Natural killer cell (primary cell): ENCODE measurements around the gene MSMO1. TPM values are rescaled to one million over a fixed set of nuclear protein-coding genes. Genes with fewer than 3 reads are reported as not detected.

Experiments
- ATAC-seq, 3 donors: fragments of 150-1000 bp in 2 of 3; fragments of 200-7000 bp in 1 of 3; cut with Tn5 transposase; 1 replicate in 1 of 3; 2 replicates in 2 of 3; pipeline ENCODE4 v1.10.0; 2021; ENCODE audit warnings: mild to moderate bottlenecking in 2 of 3, moderate library complexity in 2 of 3
- DNase-seq, 2 donors: peaks; one replicate each; pipeline versions ENCODE4 v3.0.0 to v3.0.0-alpha.2; 2013 to 2021; ENCODE audit warnings: mixed read lengths in 1 of 2
- H3K27ac ChIP-seq: one replicate; pipeline ENCODE4 v1.5.1; 2013; ENCODE audit warnings: mild to moderate bottlenecking, low read length
- H3K27me3 ChIP-seq: one replicate; pipeline ENCODE4 v1.6.1; 2013; ENCODE audit warnings: low read length; ENCODE audit not compliant: control insufficient read depth, insufficient read depth
- H3K36me3 ChIP-seq: one replicate; pipeline ENCODE4 v1.6.1; 2013; ENCODE audit warnings: low read length; ENCODE audit not compliant: control insufficient read depth, insufficient read depth
- H3K4me1 ChIP-seq: one replicate; pipeline ENCODE4 v1.6.1; 2013; ENCODE audit warnings: low read length; ENCODE audit not compliant: control insufficient read depth, insufficient read depth
- H3K4me3 ChIP-seq: one replicate; pipeline ENCODE4 v1.5.1; 2013; ENCODE audit warnings: low read length
- H3K9me3 ChIP-seq: one replicate; pipeline ENCODE4 v1.6.1; 2013; ENCODE audit warnings: low read length; ENCODE audit not compliant: control insufficient read depth, insufficient read depth
- H3K27ac Mint-ChIP-seq, 2 donors: one replicate each; pipeline ENCODE4 v1.8.0; 2022; ENCODE audit warnings: mild to moderate bottlenecking in 2 of 2, mixed read lengths in 2 of 2, moderate library complexity in 1 of 2
- H3K27me3 Mint-ChIP-seq, 2 donors: one replicate each; pipeline ENCODE4 v1.8.0; 2022; ENCODE audit warnings: low read depth in 2 of 2, mixed read lengths in 2 of 2
- H3K36me3 Mint-ChIP-seq: one replicate; pipeline ENCODE4 v1.8.0; 2022; ENCODE audit warnings: mixed read lengths
- H3K4me1 Mint-ChIP-seq, 2 donors: one replicate each; pipeline ENCODE4 v1.8.0; 2022; ENCODE audit warnings: mixed read lengths in 2 of 2
- H3K4me3 Mint-ChIP-seq: one replicate; pipeline ENCODE4 v1.8.0; 2022; ENCODE audit warnings: mild to moderate bottlenecking, moderate library complexity, mixed read lengths
- H3K9me3 Mint-ChIP-seq, 2 donors: one replicate each; pipeline ENCODE4 v1.8.0; 2022; ENCODE audit warnings: mixed read lengths in 2 of 2
- CTCF ChIP-seq: fragments of 200-600 bp; IDR thresholded peaks from one replicate; pipeline ENCODE4 v1.8.0; 2022; ENCODE audit warnings: antibody characterized with exemption
- WGBS: methylation state at CpG from one replicate; pipeline ENCODE4 v1.1.7; 2013; ENCODE audit warnings: missing lambda C conversion rate; ENCODE audit not compliant: insufficient coverage; 5-methylcytosine and 5-hydroxymethylcytosine counted together
- intact Hi-C: fragments of 100-400 bp; cut with micrococcal nuclease; formaldehyde crosslinking; loops from one replicate; pipeline ENCODE4 v1.14.2; 2022
- total RNA-seq, 4 donors: library from RNA; stranded (reverse); fragments of 120-200 nt in 1 of 4; gene quantifications; one replicate each; pipeline versions ENCODE4 v1.2.3 to v1.2.4, GENCODE V29; 2013 to 2022

Gene MSMO1
- total RNA-seq, 3 donors from 2014 or later (not counting 1 experiment from before 2014, with no cell fraction given), result 22.5 to 27.7 (median 23.9) TPM

- no peak for ATAC-seq
- Mint-ChIP-seq H3K9me3 (no peaks in the 10 kb centered on the region), H3K4me3 (no peak overlapping the region), H3K27ac (no peak overlapping the region), H3K4me1 (peaks cover 21 to 26% of the 10 kb centered on the region in 2 donors), H3K27me3 (no peaks in the 10 kb centered on the region), H3K36me3 (no peaks in the 10 kb centered on the region)
- no peaks in the 10 kb centered on the region for H3K9me3 ChIP-seq
- WGBS, result no CpG with 5 or more reads among the region's 3 CpGs
- H3K4me1 ChIP-seq, result no peaks in the 10 kb centered on the region
- no peak overlapping the region for H3K4me3 ChIP-seq
- DNase-seq, result no peak
- no peak overlapping the region for H3K27ac ChIP-seq
- intact Hi-C loops, result no loop called here
- no peak for TF ChIP-seq CTCF
- no peaks in the 10 kb centered on the region for H3K36me3 ChIP-seq
- no peaks in the 10 kb centered on the region for H3K27me3 ChIP-seq
These were observed 39.2 kb upstream of the MSMO1 start for GRCh38 chr4:165288226-165288625.

DNA sequence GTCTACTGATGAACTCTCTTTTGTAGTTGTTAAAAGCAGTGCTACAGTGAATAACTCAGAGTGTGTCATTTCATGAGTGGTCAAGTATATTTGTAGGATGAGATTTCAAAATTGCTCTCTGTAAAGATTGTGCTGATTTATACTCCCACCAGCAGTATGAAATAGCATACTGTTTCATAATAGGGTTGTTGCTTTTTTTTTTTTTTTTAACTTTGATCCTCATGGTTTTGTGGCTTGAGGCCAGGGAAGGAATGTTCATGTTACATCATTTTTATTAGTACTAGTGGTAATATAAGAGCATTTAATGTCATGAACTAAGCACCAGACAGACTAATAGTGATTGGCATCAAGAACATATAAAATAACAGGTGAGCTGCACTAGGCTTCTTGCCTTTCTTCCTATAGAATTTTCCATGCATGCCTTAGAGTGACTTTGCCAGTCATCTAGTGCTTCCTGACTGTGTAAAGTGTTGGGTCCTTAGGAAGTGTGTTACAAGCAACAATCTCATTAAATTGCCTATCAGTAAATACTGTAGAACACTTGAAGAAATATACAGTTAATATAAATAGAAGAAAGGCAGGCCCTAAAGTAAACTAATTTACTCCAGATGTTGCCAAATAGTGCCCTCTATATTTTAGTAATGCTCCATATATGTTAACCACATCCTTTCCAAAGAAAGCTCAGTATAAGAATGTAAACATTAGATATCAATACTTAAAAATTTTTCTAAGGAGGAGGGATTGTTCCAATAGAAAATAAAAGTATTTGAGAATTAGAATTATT is 38.6 kb upstream of the MSMO1 start:
- Histone ChIP-seq H3K9me3 (no peaks in the 10 kb centered on the region), H3K4me1 (no peaks in the 10 kb centered on the region), H3K27me3 (no peaks in the 10 kb centered on the region), H3K36me3 (no peaks in the 10 kb centered on the region), H3K27ac (no peak overlapping the region), H3K4me3 (no peak overlapping the region)
- no peaks in the 10 kb centered on the region for H3K27me3 Mint-ChIP-seq
- no peak overlapping the region for H3K4me3 Mint-ChIP-seq
- no peak for TF ChIP-seq CTCF
- H3K36me3 Mint-ChIP-seq, result no peaks in the 10 kb centered on the region
- intact Hi-C loops, result no loop called here
- no peak overlapping the region for H3K27ac Mint-ChIP-seq
- peaks cover 21 to 26% of the 10 kb centered on the region in 2 donors for H3K4me1 Mint-ChIP-seq
- ATAC-seq, result no peak
- no peak for DNase-seq
- H3K9me3 Mint-ChIP-seq, result no peaks in the 10 kb centered on the region

DNA sequence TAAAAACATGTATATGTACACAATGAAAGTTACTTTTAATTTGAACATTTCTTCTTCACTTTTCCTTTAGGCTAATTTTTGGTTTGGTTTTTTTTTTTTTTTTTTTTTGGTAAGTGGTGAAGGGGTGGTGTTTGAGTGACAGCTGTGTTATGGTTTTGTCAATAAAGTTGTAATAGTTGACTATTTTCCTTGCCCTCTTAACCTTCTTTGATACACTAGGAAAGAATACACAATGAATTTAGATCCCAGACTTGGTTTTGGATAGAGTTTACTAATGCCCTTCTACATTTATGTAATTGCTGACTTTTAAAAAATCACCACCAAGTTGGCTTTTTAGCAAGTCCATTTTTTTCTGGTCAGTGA is 38.1 kb upstream of the MSMO1 start:
- Mint-ChIP-seq H3K4me1 (peaks cover 22 to 28% of the 10 kb centered on the region in 2 donors), H3K27me3 (no peaks in the 10 kb centered on the region), H3K36me3 (no peaks in the 10 kb centered on the region), H3K27ac (no peak overlapping the region), H3K4me3 (no peak overlapping the region), H3K9me3 (no peaks in the 10 kb centered on the region)
- no peaks in the 10 kb centered on the region for H3K4me1 ChIP-seq
- ATAC-seq (no peak), DNase-seq (no peak)
- no peak overlapping the region for H3K27ac ChIP-seq
- no peaks in the 10 kb centered on the region for H3K36me3 ChIP-seq
- no peaks in the 10 kb centered on the region for H3K27me3 ChIP-seq
- H3K4me3 ChIP-seq, result no peak overlapping the region
- TF ChIP-seq CTCF, result no peak
- H3K9me3 ChIP-seq, result no peaks in the 10 kb centered on the region
- intact Hi-C loops, result no loop called here

DNA sequence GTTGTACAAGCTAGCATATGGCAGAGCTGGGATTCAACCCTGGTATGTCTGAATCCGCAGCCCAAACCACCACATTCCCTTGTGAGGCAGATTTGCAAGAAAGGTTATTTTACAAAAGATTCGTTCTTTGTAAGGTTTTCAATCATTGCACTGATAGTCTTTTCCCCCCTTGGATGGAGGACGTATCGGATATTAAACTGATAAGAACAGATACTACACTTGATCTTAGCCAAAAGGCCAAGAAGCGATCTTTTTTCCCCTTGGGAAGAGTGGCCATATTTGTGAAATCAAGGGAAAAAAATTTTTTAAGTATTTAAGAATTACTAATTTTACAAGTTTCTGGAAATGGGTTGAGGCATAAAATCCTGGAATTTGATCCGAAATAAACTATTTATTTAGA is 34.4 kb upstream of the MSMO1 start:
- Mint-ChIP-seq H3K36me3 (peaks cover 3% of the 10 kb centered on the region), H3K4me3 (no peak overlapping the region), H3K27me3 (no peaks in the 10 kb centered on the region), H3K9me3 (no peaks in the 10 kb centered on the region), H3K4me1 (peaks cover 33 to 36% of the 10 kb centered on the region in 2 donors), H3K27ac (no peak overlapping the region)
- no peaks in the 10 kb centered on the region for H3K27me3 ChIP-seq
- DNase-seq (no peak), ATAC-seq (no peak)
- WGBS, result 100% methylated on average over 3 of the region's 6 CpGs
- no peaks in the 10 kb centered on the region for H3K4me1 ChIP-seq
- H3K9me3 ChIP-seq, result no peaks in the 10 kb centered on the region
- H3K4me3 ChIP-seq, result no peak overlapping the region
- peaks cover 8% of the 10 kb centered on the region for H3K36me3 ChIP-seq
- TF ChIP-seq CTCF, result no peak
- intact Hi-C loops, result no loop called here
- no peak overlapping the region for H3K27ac ChIP-seq
